ENCODE results near the gene SLC25A19. TPM values are rescaled to one million over a fixed set of nuclear protein-coding genes. Genes with fewer than 3 reads are reported as not detected.

The SLC25A19 gene
- total RNA-seq, 2 experiments from 2014 or later: 113 to 144 TPM

- H3K4me1 ChIP-seq (ENCODE audit: insufficient read depth, low read length, poor library complexity, severe bottlenecking): peaks cover 38% of the 10 kb centered on the region
- H3K79me2 ChIP-seq (ENCODE audit: insufficient read depth, low read depth, low read length): peaks cover 25% of the 10 kb centered on the region; the same call in 1 of the 2 replicates
- no peaks in the 10 kb centered on the region for H4K20me1 ChIP-seq (ENCODE audit: insufficient read depth, low read length)
- H2AFZ ChIP-seq (ENCODE audit: low read length): no peak overlapping the region
- intact Hi-C loops (cut with micrococcal nuclease; ENCODE audit: unreplicated experiment): loop anchor here (10.0 kb wide), 1 partner anchor 512 kb away; the partner anchor contains the start of gene UNK
- POLR2A ChIA-PET: interaction anchor here (1.4 to 4.6 kb wide), 3 partner anchors 10 to 16 kb away, joined by 3 to 59 read pairs (median 7); partner anchors contain the start of genes GGA3, MRPS7 and SLC25A19
- peak overlapping the region; percentile 77 for H3K27ac ChIP-seq (ENCODE audit: low read depth, low read length, poor library complexity, severe bottlenecking)
- no peaks in the 10 kb centered on the region for H3K9me2 ChIP-seq (ENCODE audit: insufficient read depth, low read length)
- peak; percentile 33 for DNase-seq (ENCODE audit: low spot score)
- no TSS peak for BruUV-seq (replicated peaks)
- TF ChIP-seq EZH2phosphoT487 (IDR thresholded peaks at IDR 0.05; ENCODE audit: borderline replicate concordance, low read depth, low read length) (no peak), CTCF (conservative IDR thresholded peaks at IDR 0.05; ENCODE audit: low read length) (no peak)
- H3K4me3 ChIP-seq (ENCODE audit: low read depth, low read length, poor library complexity, severe bottlenecking): peak overlapping the region; percentile 90
- no peaks in the 10 kb centered on the region for H3K9me3 ChIP-seq (ENCODE audit: low read length)
- H3K36me3 ChIP-seq (ENCODE audit: insufficient read depth, low read length): peaks cover 53% of the 10 kb centered on the region
- H3K4me2 ChIP-seq (ENCODE audit: low read length): peak overlapping the region; percentile 83
- CTCF ChIA-PET (ENCODE audit: unreplicated experiment): interaction anchor here (0.6 to 1.5 kb wide), 4 partner anchors 16 to 142 kb away, joined by 3 to 7 read pairs (median 4); partner anchors contain the start of gene SLC25A19
Measured at GRCh38 chr17:75272848-75273184, 16.4 kb downstream of the SLC25A19 start.

GRCh38 chr17:75271955-75272847, 17.0 kb downstream of the SLC25A19 start:
- no peaks in the 10 kb centered on the region for H3K9me2 ChIP-seq (ENCODE audit: insufficient read depth, low read length)
- no peaks in the 10 kb centered on the region for H3K9me3 ChIP-seq (ENCODE audit: low read length)
- H2AFZ ChIP-seq (ENCODE audit: low read length): no peak overlapping the region
- TF ChIP-seq CTCF (conservative IDR thresholded peaks at IDR 0.05; ENCODE audit: low read length): peak; percentile 57
- TF ChIP-seq EZH2phosphoT487 (IDR thresholded peaks at IDR 0.05; ENCODE audit: borderline replicate concordance, low read depth, low read length): no peak
- H3K4me1 ChIP-seq (ENCODE audit: insufficient read depth, low read length, poor library complexity, severe bottlenecking): peaks cover 41% of the 10 kb centered on the region
- peak overlapping the region; percentile 77 for H3K27ac ChIP-seq (ENCODE audit: low read depth, low read length, poor library complexity, severe bottlenecking)
- BruUV-seq (replicated peaks): TSS peak; percentile 37
- ChIA-PET POLR2A (interaction anchor here (0.6 to 4.6 kb wide), 4 partner anchors 11 to 138 kb away, joined by 3 to 59 read pairs (median 6); partner anchors contain the start of genes GGA3, MRPS7 and SLC25A19), CTCF (ENCODE audit: unreplicated experiment) (interaction anchor here (0.6 to 1.5 kb wide), 6 partner anchors 17 to 141 kb away, joined by 3 to 7 read pairs (median 3); partner anchors contain the start of gene SLC25A19)
- H4K20me1 ChIP-seq (ENCODE audit: insufficient read depth, low read length): no peaks in the 10 kb centered on the region
- DNase-seq (ENCODE audit: low spot score): peak; percentile 76
- peak overlapping the region; percentile 83 for H3K4me2 ChIP-seq (ENCODE audit: low read length)
- H3K36me3 ChIP-seq (ENCODE audit: insufficient read depth, low read length): peaks cover 53% of the 10 kb centered on the region
- intact Hi-C loops (cut with micrococcal nuclease; ENCODE audit: unreplicated experiment): loop anchor here (1.0 to 10.0 kb wide), 7 partner anchors 17 to 513 kb away; partner anchors contain the start of genes GRB2, LLGL2, SLC25A19 and SUMO2
- peaks cover 25% of the 10 kb centered on the region; the same call in 1 of the 2 replicates for H3K79me2 ChIP-seq (ENCODE audit: insufficient read depth, low read depth, low read length)
- peak overlapping the region; percentile 90 for H3K4me3 ChIP-seq (ENCODE audit: low read depth, low read length, poor library complexity, severe bottlenecking)
